WTC11 (cell line): ENCODE data around the gene FGD6. TPM values are rescaled to one million over a fixed set of nuclear protein-coding genes. Genes with fewer than 3 reads are reported as not detected.

ENCODE experiments used
- ATAC-seq: fragments of 200-7000 bp; cut with Tn5 transposase; 2 replicates; pipeline ENCODE4 v1.10.0; 2021; ENCODE audit warnings: mild to moderate bottlenecking, moderate library complexity
- CTCF ChIA-PET: fragments of 300-600 bp; sonication (Branson Sonifier 250); formaldehyde crosslinking; loops from one replicate; lab custom pipeline; 2021; ENCODE audit warnings: antibody characterized with exemption; lab: Charles Lee
- POLR2A ChIA-PET: fragments of 350-600 bp; sonication (Branson Sonifier 250); formaldehyde crosslinking; loops from one replicate; lab custom pipeline; 2021; ENCODE audit warnings: antibody characterized with exemption; lab: Charles Lee
- DNase-seq: peaks from one replicate; pipeline ENCODE4 v3.0.0; 2021; ENCODE audit warnings: low spot score
- H3K27ac Mint-ChIP-seq: 2 replicates; pipeline ENCODE4 v1.8.0; 2021; ENCODE audit warnings: mixed read lengths
- H3K27me3 Mint-ChIP-seq: 2 replicates; pipeline ENCODE4 v1.8.0; 2021; ENCODE audit warnings: low read depth, mild to moderate bottlenecking, moderate library complexity, mixed read lengths
- H3K36me3 Mint-ChIP-seq: 2 replicates; pipeline ENCODE4 v1.8.0; 2021; ENCODE audit warnings: mixed read lengths
- H3K4me1 Mint-ChIP-seq: 2 replicates; pipeline ENCODE4 v1.8.0; 2022; ENCODE audit warnings: mixed read lengths
- H3K4me3 Mint-ChIP-seq: 2 replicates; pipeline ENCODE4 v1.8.0; 2021; ENCODE audit warnings: mild to moderate bottlenecking, moderate library complexity, mixed read lengths
- H3K9me3 Mint-ChIP-seq: 2 replicates; pipeline ENCODE4 v1.8.0; 2021; ENCODE audit warnings: mixed read lengths
- ATF6 ChIP-seq: sonication (generic); formaldehyde crosslinking; IDR thresholded peaks from 2 replicates; pipeline ENCODE4 v1.8.1; 2023; ENCODE audit warnings: mild to moderate bottlenecking, missing genetic modification reagents
- CBFB ChIP-seq: sonication (generic); formaldehyde crosslinking; IDR thresholded peaks from 2 replicates; pipeline ENCODE4 v1.8.1; 2022; ENCODE audit warnings: mild to moderate bottlenecking, low read depth, missing genetic modification reagents
- CDX4 ChIP-seq: fragments of 250-450 bp; sonication (Bioruptor Pico); IDR thresholded peaks from 2 replicates; pipeline ENCODE4 v1.9.0; 2021; ENCODE audit warnings: moderate library complexity, mild to moderate bottlenecking, inconsistent platforms, borderline replicate concordance
- CREM ChIP-seq: sonication (generic); formaldehyde crosslinking; IDR thresholded peaks from 2 replicates; pipeline ENCODE4 v1.8.1; 2022; ENCODE audit warnings: mild to moderate bottlenecking, missing genetic modification reagents, moderate library complexity
- E2F4 ChIP-seq: sonication (generic); formaldehyde crosslinking; IDR thresholded peaks from 2 replicates; pipeline ENCODE4 v1.8.1; 2022; ENCODE audit warnings: low read depth, mild to moderate bottlenecking, moderate library complexity, missing genetic modification reagents, borderline replicate concordance
- ERG ChIP-seq: fragments of 250-450 bp; sonication (Bioruptor Pico); IDR thresholded peaks from 2 replicates; pipeline ENCODE4 v1.8.0; 2021; ENCODE audit warnings: mild to moderate bottlenecking
- FOXP1 ChIP-seq: sonication (generic); formaldehyde crosslinking; IDR thresholded peaks from 2 replicates; pipeline ENCODE4 v1.8.0; 2022; ENCODE audit warnings: missing genetic modification reagents, mild to moderate bottlenecking, moderate library complexity, borderline replicate concordance
- GABPB1 ChIP-seq: sonication (generic); formaldehyde crosslinking; IDR thresholded peaks from 2 replicates; pipeline ENCODE4 v1.8.1; 2023; ENCODE audit warnings: mild to moderate bottlenecking, missing genetic modification reagents
- GTF2I ChIP-seq: fragments of 250-450 bp; sonication (Bioruptor Pico); conservative IDR thresholded peaks from 2 replicates; pipeline ENCODE4 v1.4.0; 2021; ENCODE audit warnings: mild to moderate bottlenecking
- MAX ChIP-seq: sonication (generic); formaldehyde crosslinking; IDR thresholded peaks from 2 replicates; pipeline ENCODE4 v1.8.0; 2022; ENCODE audit warnings: mild to moderate bottlenecking, missing genetic modification reagents
- MLX ChIP-seq: sonication (generic); formaldehyde crosslinking; IDR thresholded peaks from 2 replicates; pipeline ENCODE4 v1.8.1; 2023; ENCODE audit warnings: mild to moderate bottlenecking, missing genetic modification reagents, moderate library complexity
- NFATC4 ChIP-seq: fragments of 250-450 bp; sonication (Bioruptor Pico); IDR thresholded peaks from 2 replicates; pipeline ENCODE4 v1.9.0; 2021; ENCODE audit warnings: mild to moderate bottlenecking
- NFYB ChIP-seq: sonication (generic); formaldehyde crosslinking; conservative IDR thresholded peaks from 2 replicates; pipeline ENCODE4 v1.8.0; 2022; ENCODE audit warnings: low read depth, missing genetic modification reagents
- NR2C2 ChIP-seq: sonication (generic); formaldehyde crosslinking; IDR thresholded peaks from 2 replicates; pipeline ENCODE4 v1.8.0; 2022; ENCODE audit warnings: mild to moderate bottlenecking, missing genetic modification reagents
- NR3C1 ChIP-seq: sonication (generic); formaldehyde crosslinking; conservative IDR thresholded peaks from 2 replicates; pipeline ENCODE4 v1.8.1; 2023; ENCODE audit warnings: low read depth, mild to moderate bottlenecking, missing genetic modification reagents
- RORB ChIP-seq: fragments of 250-450 bp; sonication (Bioruptor Pico); IDR thresholded peaks from 2 replicates; pipeline ENCODE4 v1.9.0; 2021; ENCODE audit warnings: mild to moderate bottlenecking
- SP1 ChIP-seq: sonication (generic); formaldehyde crosslinking; conservative IDR thresholded peaks from 2 replicates; pipeline ENCODE4 v1.8.1; 2022; ENCODE audit warnings: missing genetic modification reagents
- STAT6 ChIP-seq: sonication (generic); formaldehyde crosslinking; conservative IDR thresholded peaks from 2 replicates; pipeline ENCODE4 v1.8.1; 2023; ENCODE audit warnings: mild to moderate bottlenecking, low read depth, missing genetic modification reagents, moderate library complexity
- TEAD1 ChIP-seq: sonication (generic); formaldehyde crosslinking; IDR thresholded peaks from 2 replicates; pipeline ENCODE4 v1.8.0; 2022; ENCODE audit warnings: mild to moderate bottlenecking, missing genetic modification reagents
- ZNF396 ChIP-seq: fragments of 250-450 bp; sonication (Bioruptor Pico); IDR thresholded peaks from 2 replicates; pipeline ENCODE4 v1.8.0; 2021; ENCODE audit warnings: mild to moderate bottlenecking, moderate library complexity, borderline replicate concordance
- ZNF512 ChIP-seq: sonication (generic); formaldehyde crosslinking; IDR thresholded peaks from 2 replicates; pipeline ENCODE4 v1.8.1; 2022; ENCODE audit warnings: missing genetic modification reagents, borderline replicate concordance
- total RNA-seq: library from RNA; stranded (reverse); gene quantifications from 3 replicates; pipeline ENCODE4 v1.2.3, GENCODE V29; 2021

FGD6 gene
- total RNA-seq, 1 experiment from 2014 or later: 28.2 TPM

- TF ChIP-seq NFYB (CRISPR knock-in tag): no peak
Observed at GRCh38 chr12:95258803-95259202, 41.5 kb upstream of the FGD6 start (continued).

GRCh38 chr12:95258151-95258550 lies 40.9 kb upstream of the FGD6 start:
- no peak for TF ChIP-seq CREM
- TF ChIP-seq ZNF512 (CRISPR knock-in tag): no peak
- TF ChIP-seq NFATC4 (CRISPR knock-in tag): no peak
- no peak for TF ChIP-seq ERG (CRISPR knock-in tag)
- TF ChIP-seq ZNF396 (CRISPR knock-in tag): no peak
- no peak for TF ChIP-seq TEAD1 (CRISPR knock-in tag)
- TF ChIP-seq GABPB1 (CRISPR knock-in tag): no peak
- TF ChIP-seq SP1 (CRISPR knock-in tag): no peak
- TF ChIP-seq FOXP1: no peak
- no peak for TF ChIP-seq MLX (CRISPR knock-in tag)
- TF ChIP-seq STAT6 (CRISPR knock-in tag): no peak
- TF ChIP-seq NR3C1 (CRISPR knock-in tag): no peak
- no peak for TF ChIP-seq CBFB
- no peak for TF ChIP-seq GTF2I (CRISPR knock-in tag)
- TF ChIP-seq NR2C2: no peak
- TF ChIP-seq RORB (CRISPR knock-in tag): no peak
- no peak for TF ChIP-seq ATF6 (CRISPR knock-in tag)
- TF ChIP-seq CDX4 (CRISPR knock-in tag): no peak
- TF ChIP-seq E2F4 (CRISPR knock-in tag): no peak
- no peak for TF ChIP-seq MAX
- TF ChIP-seq, all 79 proteins: peak for 0
- POLR2A ChIA-PET: no interaction called here
- 0 out of 2 replicates have a peak overlapping the region, but pooled peaks have one; percentile 28 for H3K27ac Mint-ChIP-seq

More at GRCh38 chr12:95258151-95258550, 40.9 kb upstream of the FGD6 start:
- H3K27me3 Mint-ChIP-seq: no peaks in the 10 kb centered on the region
- H3K36me3 Mint-ChIP-seq: peaks cover 26% of the 10 kb centered on the region
- H3K4me3 Mint-ChIP-seq: no peak overlapping the region
- ATAC-seq: no peak
- CTCF ChIA-PET: no interaction called here
- DNase-seq: no peak
- peaks cover 31% of the 10 kb centered on the region for H3K4me1 Mint-ChIP-seq
- no peaks in the 10 kb centered on the region for H3K9me3 Mint-ChIP-seq
